ENCODE data around the gene DNAJC21.

- TF ChIP-seq, protein P1, sequence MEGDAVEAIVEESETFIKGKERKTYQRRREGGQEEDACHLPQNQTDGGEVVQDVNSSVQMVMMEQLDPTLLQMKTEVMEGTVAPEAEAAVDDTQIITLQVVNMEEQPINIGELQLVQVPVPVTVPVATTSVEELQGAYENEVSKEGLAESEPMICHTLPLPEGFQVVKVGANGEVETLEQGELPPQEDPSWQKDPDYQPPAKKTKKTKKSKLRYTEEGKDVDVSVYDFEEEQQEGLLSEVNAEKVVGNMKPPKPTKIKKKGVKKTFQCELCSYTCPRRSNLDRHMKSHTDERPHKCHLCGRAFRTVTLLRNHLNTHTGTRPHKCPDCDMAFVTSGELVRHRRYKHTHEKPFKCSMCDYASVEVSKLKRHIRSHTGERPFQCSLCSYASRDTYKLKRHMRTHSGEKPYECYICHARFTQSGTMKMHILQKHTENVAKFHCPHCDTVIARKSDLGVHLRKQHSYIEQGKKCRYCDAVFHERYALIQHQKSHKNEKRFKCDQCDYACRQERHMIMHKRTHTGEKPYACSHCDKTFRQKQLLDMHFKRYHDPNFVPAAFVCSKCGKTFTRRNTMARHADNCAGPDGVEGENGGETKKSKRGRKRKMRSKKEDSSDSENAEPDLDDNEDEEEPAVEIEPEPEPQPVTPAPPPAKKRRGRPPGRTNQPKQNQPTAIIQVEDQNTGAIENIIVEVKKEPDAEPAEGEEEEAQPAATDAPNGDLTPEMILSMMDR (conservative IDR thresholded peaks at IDR 0.05; ENCODE audit: low read depth, low read length) = no peak
- TF ChIP-seq MXI1 (IDR thresholded peaks at IDR 0.05; ENCODE audit: borderline replicate concordance, low read depth, low read length) (no peak), CHD1 (IDR thresholded peaks at IDR 0.05; ENCODE audit: low read depth, low read length) (no peak), MAFK (IDR thresholded peaks at IDR 0.05; ENCODE audit: low read depth, low read length) (no peak), POLR2A (IDR thresholded peaks at IDR 0.05; ENCODE audit: low read depth, low read length) (no peak), USF2 (IDR thresholded peaks at IDR 0.05; ENCODE audit: low read depth, low read length) (no peak), CEBPB (IDR thresholded peaks at IDR 0.05; ENCODE audit: low read depth, low read length) (no peak), RAD21 (IDR thresholded peaks at IDR 0.05; ENCODE audit: low read length) (no peak), NFE2L2 (IDR thresholded peaks at IDR 0.05; ENCODE audit: low read depth, low read length) (no peak), RFX5 (IDR thresholded peaks at IDR 0.05; ENCODE audit: low read depth, low read length) (no peak), RCOR1 (IDR thresholded peaks at IDR 0.05; ENCODE audit: insufficient replicate concordance, low read length) (no peak), BHLHE40 (IDR thresholded peaks at IDR 0.05; ENCODE audit: low read depth, low read length) (no peak), FOS (IDR thresholded peaks at IDR 0.05; ENCODE audit: low read depth, low read length) (no peak)
- TF ChIP-seq, protein P2, sequence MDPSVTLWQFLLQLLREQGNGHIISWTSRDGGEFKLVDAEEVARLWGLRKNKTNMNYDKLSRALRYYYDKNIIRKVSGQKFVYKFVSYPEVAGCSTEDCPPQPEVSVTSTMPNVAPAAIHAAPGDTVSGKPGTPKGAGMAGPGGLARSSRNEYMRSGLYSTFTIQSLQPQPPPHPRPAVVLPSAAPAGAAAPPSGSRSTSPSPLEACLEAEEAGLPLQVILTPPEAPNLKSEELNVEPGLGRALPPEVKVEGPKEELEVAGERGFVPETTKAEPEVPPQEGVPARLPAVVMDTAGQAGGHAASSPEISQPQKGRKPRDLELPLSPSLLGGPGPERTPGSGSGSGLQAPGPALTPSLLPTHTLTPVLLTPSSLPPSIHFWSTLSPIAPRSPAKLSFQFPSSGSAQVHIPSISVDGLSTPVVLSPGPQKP (IDR thresholded peaks at IDR 0.05; ENCODE audit: borderline replicate concordance, low read depth, low read length) = no peak
Observed at GRCh38 chr5:34977934-34978613, 48.7 kb downstream of the DNAJC21 start.

All from IMR-90 (cell line).